ENCODE data around the gene ZNF616. TPM values are rescaled to one million over a fixed set of nuclear protein-coding genes. Genes with fewer than 3 reads are reported as not detected.
A peak's percentile ranks its signal among the peaks of the same experiment; 100 is the strongest.

The ZNF616 gene
- total and polyA plus RNA-seq, 2 donors (not counting 1 experiment from before 2014, with no cell fraction given): 1.4 to 14.2 TPM

GRCh38 chr19:52142001-52142595 is 2.4 kb upstream of the ZNF616 start:
- H3K36me3 ChIP-seq (replicated peaks in 1 of 2; ENCODE audit: control extremely low read depth in 1 of 2, control insufficient read depth in 1 of 2, extremely low read depth in 1 of 2, insufficient read depth in 2 of 2, low read length in 1 of 2): no peaks in the 10 kb centered on the region
- H4K20me1 ChIP-seq (ENCODE audit: control insufficient read depth, insufficient read depth, low read length, poor library complexity, severe bottlenecking): no peaks in the 10 kb centered on the region
- H3K4me3 Mint-ChIP-seq: no peak overlapping the region
- H3K27me3 Mint-ChIP-seq: no peaks in the 10 kb centered on the region
- ATAC-seq (ENCODE audit: low read depth) (no peak), DNase-seq (no peak)
- no CpG with 5 or more reads among the region's 3 CpGs for WGBS (ENCODE audit: insufficient coverage)
- no peak for TF ChIP-seq EZH2 (IDR thresholded peaks at IDR 0.05; ENCODE audit: borderline replicate concordance, insufficient read depth, low read depth, low read length, poor library complexity, severe bottlenecking)
- TF ChIP-seq CTCF (IDR thresholded peaks at IDR 0.05): no peak
- no peaks in the 10 kb centered on the region for H3K27me3 ChIP-seq (replicated peaks in 1 of 4; ENCODE audit: control extremely low read depth in 1 of 4, control insufficient read depth in 3 of 4, insufficient read depth in 4 of 4, low read length in 3 of 4)
- ChIA-PET POLR2A (no interaction called here), CTCF (interaction anchor here (6.0 kb wide), 1 partner anchor 96 kb away, joined by 82 read pairs; no protein-coding TSS in a partner anchor)
- intact Hi-C loops (cut with micrococcal nuclease): loop anchor here (5.0 kb wide), 1 partner anchor 395 kb away; no protein-coding TSS in a partner anchor
- H3K4me1 ChIP-seq (ENCODE audit: control insufficient read depth in 2 of 2, insufficient read depth in 2 of 2, low read length in 2 of 2): peaks cover 19 to 20% of the 10 kb centered on the region in 2 donors
- no peak overlapping the region for H3K27ac ChIP-seq (ENCODE audit: low read length in 2 of 2)
- no peaks in the 10 kb centered on the region for H3K9me3 Mint-ChIP-seq (ENCODE audit: insufficient read depth)
- H2AFZ ChIP-seq (ENCODE audit: insufficient read depth, low read depth, low read length, poor library complexity, severe bottlenecking): no peak overlapping the region
- no peak overlapping the region for H3K4me2 ChIP-seq (replicated peaks; ENCODE audit: low read depth, low read length, poor library complexity, severe bottlenecking)
- peaks cover 10% of the 10 kb centered on the region for H3K79me2 ChIP-seq (ENCODE audit: control insufficient read depth, insufficient read depth, low read length)
- no peak overlapping the region for H3K4me3 ChIP-seq (ENCODE audit: control extremely low read depth in 1 of 5, extremely low read depth in 1 of 5, insufficient read depth in 1 of 5, low read depth in 2 of 5, low read length in 4 of 5)
- no peak overlapping the region for H3K27ac Mint-ChIP-seq
- no peak overlapping the region for H3K9ac ChIP-seq (ENCODE audit: low read length)
- H3K9me3 ChIP-seq (ENCODE audit: control extremely low read depth in 1 of 3, control insufficient read depth in 2 of 3, insufficient read depth in 1 of 3, low read length in 2 of 3): peaks cover 0 to 28% (median 2%) of the 10 kb centered on the region in 3 donors
- peaks cover 31% of the 10 kb centered on the region for H3K4me1 Mint-ChIP-seq

- H3K36me3 ChIP-seq (replicated peaks in 1 of 2; ENCODE audit: control extremely low read depth in 1 of 2, control insufficient read depth in 1 of 2, extremely low read depth in 1 of 2, insufficient read depth in 2 of 2, low read length in 1 of 2): no peaks in the 10 kb centered on the region
- no peak overlapping the region for H3K4me3 Mint-ChIP-seq
- CTCF ChIA-PET: interaction anchor here (6.0 kb wide), 1 partner anchor 96 kb away, joined by 82 read pairs; no protein-coding TSS in a partner anchor
- no peak for DNase-seq
- ATAC-seq (ENCODE audit: low read depth): no peak
- peaks cover 0 to 24% (median 2%) of the 10 kb centered on the region in 3 donors for H3K9me3 ChIP-seq (ENCODE audit: control extremely low read depth in 1 of 3, control insufficient read depth in 2 of 3, insufficient read depth in 1 of 3, low read length in 2 of 3)
- no peaks in the 10 kb centered on the region for H4K20me1 ChIP-seq (ENCODE audit: control insufficient read depth, insufficient read depth, low read length, poor library complexity, severe bottlenecking)
- H3K27ac ChIP-seq (ENCODE audit: low read length in 2 of 2): no peak overlapping the region
- no peaks in the 10 kb centered on the region for H3K9me3 Mint-ChIP-seq (ENCODE audit: insufficient read depth)
- H3K4me2 ChIP-seq (replicated peaks; ENCODE audit: low read depth, low read length, poor library complexity, severe bottlenecking): no peak overlapping the region
- intact Hi-C loops (cut with micrococcal nuclease): loop anchor here (5.0 kb wide), 1 partner anchor 396 kb away; no protein-coding TSS in a partner anchor
- H3K27ac Mint-ChIP-seq: peak overlapping the region; percentile 10
- H3K4me1 ChIP-seq (ENCODE audit: control insufficient read depth in 2 of 2, insufficient read depth in 2 of 2, low read length in 2 of 2): peaks cover 19 to 20% of the 10 kb centered on the region in 2 donors
- no CpG with 5 or more reads among the region's 2 CpGs for WGBS (ENCODE audit: insufficient coverage)
- H3K27me3 Mint-ChIP-seq: no peaks in the 10 kb centered on the region
- H3K79me2 ChIP-seq (ENCODE audit: control insufficient read depth, insufficient read depth, low read length): peaks cover 16% of the 10 kb centered on the region
- no peaks in the 10 kb centered on the region for H3K27me3 ChIP-seq (replicated peaks in 1 of 4; ENCODE audit: control extremely low read depth in 1 of 4, control insufficient read depth in 3 of 4, insufficient read depth in 4 of 4, low read length in 3 of 4)
- peaks cover 31% of the 10 kb centered on the region for H3K4me1 Mint-ChIP-seq
- H3K9ac ChIP-seq (ENCODE audit: low read length): no peak overlapping the region
- no peak overlapping the region for H2AFZ ChIP-seq (ENCODE audit: insufficient read depth, low read depth, low read length, poor library complexity, severe bottlenecking)
- TF ChIP-seq CTCF (IDR thresholded peaks at IDR 0.05) (no peak), EZH2 (IDR thresholded peaks at IDR 0.05; ENCODE audit: borderline replicate concordance, insufficient read depth, low read depth, low read length, poor library complexity, severe bottlenecking) (no peak)
- no peak overlapping the region for H3K4me3 ChIP-seq (ENCODE audit: control extremely low read depth in 1 of 5, extremely low read depth in 1 of 5, insufficient read depth in 1 of 5, low read depth in 2 of 5, low read length in 4 of 5)
- POLR2A ChIA-PET: interaction anchor here (1.1 kb wide), 1 partner anchor 30 kb away, joined by 5 read pairs; the partner anchor contains the start of gene ZNF836
These were observed 1.5 kb upstream of the ZNF616 start for GRCh38 chr19:52141203-52141602.

Data from B cell (primary cell).